Stimulated activated CD4-positive, alpha-beta T cell treated with anti-CD3 and anti-CD28 coated beads, Interleukin-4, amount 100 ng/mL, for 1 hour (primary cell): ENCODE measurements around the gene RAB3IL1.
A peak's percentile ranks its signal among the peaks of the same experiment; 100 is the strongest.
"Not testable (repeated sequence)": the region's sequence is repeated elsewhere in the genome, so short reads cannot be mapped to it uniquely, and the experiment has no call there.

Source experiments
- DNase-seq: peaks from one replicate; pipeline ENCODE4 v3.0.0-alpha.2; 2020

RAB3IL1 gene

DNA sequence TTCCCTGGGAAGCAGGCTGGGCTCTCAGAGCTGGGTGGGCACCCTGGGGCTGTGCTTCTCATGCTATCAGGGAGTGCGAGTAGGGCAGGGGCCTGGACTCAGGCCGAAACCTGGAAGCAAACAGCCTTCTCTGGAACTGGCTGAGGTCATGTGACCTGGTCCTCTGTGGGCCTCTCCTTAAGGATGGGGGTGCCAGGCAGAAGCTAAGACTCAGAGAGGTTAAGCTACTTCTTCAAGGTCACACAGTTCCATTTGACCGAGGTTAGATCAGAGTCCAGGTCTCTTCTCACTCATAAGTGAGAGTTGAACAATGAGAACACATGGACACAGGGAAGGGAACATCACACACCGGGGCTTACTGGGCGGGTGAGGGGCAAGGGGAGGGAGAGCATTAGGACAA, 33.4 kb downstream of the RAB3IL1 start:
- no peak for DNase-seq

- DNase-seq = no peak
Observed at GRCh38 chr11:61883327-61883726, 34.0 kb downstream of the RAB3IL1 start.

- no peak for DNase-seq
Observed at GRCh38 chr11:61882879-61883278, 34.5 kb downstream of the RAB3IL1 start.

GRCh38 chr11:61882267-61882666, 35.1 kb downstream of the RAB3IL1 start:
- DNase-seq = not testable (repeated sequence)

GRCh38 chr11:61881397-61881796, 36.0 kb downstream of the RAB3IL1 start:
- no peak for DNase-seq

GRCh38 chr11:61880454-61880853, 36.9 kb downstream of the RAB3IL1 start:
- no peak for DNase-seq

GRCh38 chr11:61880031-61880430, 37.3 kb downstream of the RAB3IL1 start:
- DNase-seq = no peak

DNA sequence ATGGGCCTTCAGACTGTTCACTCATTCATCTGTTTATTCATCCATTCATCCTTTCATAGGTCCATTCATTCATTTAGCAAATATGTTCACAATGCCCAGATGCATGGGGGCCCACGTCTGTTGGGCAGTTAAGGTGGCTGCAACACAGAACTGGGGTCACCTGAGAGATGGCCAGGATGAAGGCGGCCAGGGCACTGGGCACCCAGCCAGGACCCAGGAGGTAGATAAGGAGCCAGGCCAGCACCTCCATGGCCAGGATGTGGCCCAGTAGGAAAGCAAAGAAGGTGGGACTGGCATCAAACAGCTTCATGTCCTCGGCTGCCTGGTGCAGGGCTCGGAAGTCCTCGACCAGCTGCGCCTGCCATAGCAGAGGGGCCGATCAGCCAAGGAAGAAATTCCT, 38.2 kb downstream of the RAB3IL1 start:
- DNase-seq = no peak

GRCh38 chr11:61875698-61876097, 41.7 kb downstream of the RAB3IL1 start:
- DNase-seq = no peak

GRCh38 chr11:61874853-61875252, 42.5 kb downstream of the RAB3IL1 start:
- DNase-seq = no peak

GRCh38 chr11:61874377-61874809, 43.0 kb downstream of the RAB3IL1 start:
- no peak for DNase-seq

GRCh38 chr11:61873588-61874376, 43.6 kb downstream of the RAB3IL1 start:
- DNase-seq = no peak

- no peak for DNase-seq
Observed at GRCh38 chr11:61872935-61873565, 44.3 kb downstream of the RAB3IL1 start.

GRCh38 chr11:61871158-61871597, 46.2 kb downstream of the RAB3IL1 start:
- peak; percentile 61 for DNase-seq

DNA sequence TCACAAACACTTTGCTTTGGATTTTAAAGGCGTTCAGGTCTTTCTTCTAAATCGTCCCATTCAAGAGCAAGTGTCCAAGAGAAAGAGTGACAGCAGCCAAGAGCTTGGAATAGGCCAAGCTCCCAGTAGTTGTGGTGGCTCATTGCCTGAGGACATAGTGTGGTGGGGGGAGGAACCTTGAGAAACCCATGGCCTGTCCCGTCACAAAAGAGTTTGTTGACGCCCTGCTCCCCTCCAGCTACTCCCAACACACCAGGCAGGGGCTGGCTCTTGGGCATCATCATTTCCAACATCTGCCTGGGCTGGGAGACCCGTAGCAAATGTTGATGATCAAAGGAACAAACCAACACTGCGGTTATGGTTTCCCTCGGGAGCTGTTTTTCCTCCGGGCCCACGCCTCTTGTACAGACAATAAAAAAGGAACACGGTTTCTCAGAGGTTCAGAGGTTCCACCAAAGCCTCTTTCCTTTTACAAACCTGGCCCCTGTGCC, 46.8 kb downstream of the RAB3IL1 start:
- no peak for DNase-seq

GRCh38 chr11:61869708-61870451, 47.5 kb downstream of the RAB3IL1 start:
- DNase-seq = no peak

GRCh38 chr11:61869429-61869707, 48.0 kb downstream of the RAB3IL1 start:
- DNase-seq = no peak

GRCh38 chr11:61868571-61869428, 48.6 kb downstream of the RAB3IL1 start:
- DNase-seq = no peak

- DNase-seq = no peak
Observed at GRCh38 chr11:61866958-61867343, 50.4 kb downstream of the RAB3IL1 start.

DNA sequence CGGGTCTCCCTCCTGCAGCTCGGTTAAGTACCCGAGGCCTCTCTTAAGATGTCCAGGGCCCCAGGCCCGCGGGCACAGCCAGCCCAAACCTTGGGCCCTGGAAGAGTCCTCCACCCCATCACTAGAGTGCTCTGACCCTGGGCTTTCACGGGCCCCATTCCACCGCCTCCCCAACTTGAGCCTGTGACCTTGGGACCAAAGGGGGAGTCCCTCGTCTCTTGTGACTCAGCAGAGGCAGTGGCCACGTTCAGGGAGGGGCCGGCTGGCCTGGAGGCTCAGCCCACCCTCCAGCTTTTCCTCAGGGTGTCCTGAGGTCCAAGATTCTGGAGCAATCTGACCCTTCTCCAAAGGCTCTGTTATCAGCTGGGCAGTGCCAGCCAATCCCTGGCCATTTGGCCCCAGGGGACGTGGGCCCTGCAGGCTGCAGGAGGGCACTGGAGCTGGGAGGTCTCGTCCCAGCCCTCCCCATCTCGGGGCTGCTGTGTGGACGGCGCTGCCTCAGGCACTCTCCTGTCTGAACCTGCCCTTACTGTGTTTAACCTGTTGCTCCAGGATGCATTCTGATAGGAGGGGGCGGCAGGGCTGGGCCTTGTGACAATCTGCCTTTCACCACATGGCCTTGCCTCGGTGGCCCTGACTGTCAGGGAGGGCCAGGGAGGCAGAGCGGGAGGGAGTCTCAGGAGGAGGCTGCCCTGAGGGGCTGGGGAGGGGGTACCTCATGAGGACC, 51.0 kb downstream of the RAB3IL1 start:
- no peak for DNase-seq

DNA sequence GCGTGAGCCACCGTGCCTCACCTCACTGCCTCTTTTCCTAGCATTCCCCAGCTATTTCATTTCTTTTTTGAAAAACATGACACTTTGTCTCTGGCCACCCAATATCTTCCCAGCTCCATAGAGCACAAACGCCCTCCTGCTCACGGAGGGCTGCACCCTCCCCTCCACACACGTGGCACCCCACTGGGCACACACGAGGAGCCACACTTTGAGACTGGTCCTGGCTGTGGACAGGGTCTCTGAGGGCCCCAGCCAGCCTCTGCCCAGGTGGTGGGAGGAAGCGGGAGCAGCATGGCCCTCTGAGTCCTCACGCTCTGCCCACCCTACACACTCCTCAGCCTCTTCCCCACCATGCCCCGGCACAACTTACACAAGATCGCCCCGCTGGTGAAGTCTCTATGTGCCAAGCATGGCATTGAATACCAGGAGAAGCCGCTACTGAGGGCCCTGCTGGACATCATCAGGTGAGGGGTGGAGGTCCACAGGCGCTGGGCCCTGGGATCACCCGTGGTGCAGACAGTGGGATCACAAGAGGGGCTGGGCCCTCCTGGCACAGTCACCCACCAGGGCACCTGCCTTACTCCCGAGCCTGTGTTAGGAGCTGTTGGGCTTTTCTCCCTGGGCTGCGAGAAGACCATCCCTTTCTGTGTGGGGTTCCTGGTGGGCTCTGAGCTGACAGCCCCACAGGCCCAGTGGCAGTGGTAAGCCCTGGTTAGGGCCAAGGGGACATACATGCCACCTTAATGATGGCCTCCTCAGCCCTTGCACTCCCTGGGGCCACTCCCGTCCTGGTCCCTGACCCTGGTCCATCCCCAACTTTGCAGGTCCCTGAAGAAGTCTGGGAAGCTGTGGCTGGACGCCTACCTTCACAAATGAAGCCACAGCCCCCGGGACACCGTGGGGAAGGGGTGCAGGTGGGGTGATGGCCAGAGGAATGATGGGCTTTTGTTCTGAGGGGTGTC, 52.3 kb downstream of the RAB3IL1 start:
- no peak for DNase-seq
